Lower leg skin (tissue), 4 donors: ENCODE results near the gene ARID1B. TPM values are rescaled to one million over a fixed set of nuclear protein-coding genes. Genes with fewer than 3 reads are reported as not detected.

Source experiments
- DNase-seq, 2 donors: peaks; one replicate each; pipeline ENCODE4 v3.0.0-alpha.2; 2019; ENCODE audit warnings: low spot score in 2 of 2
- H3K4me3 ChIP-seq: fragments of 200-600 bp; sonication (generic); 2 replicates; pipeline ENCODE4 v1.5.1; 2017; ENCODE audit warnings: mild to moderate bottlenecking, low read depth; ENCODE audit not compliant: poor library complexity, severe bottlenecking
- CTCF ChIP-seq, 3 donors: fragments of 450-650 bp; IDR thresholded peaks; one replicate each; pipeline ENCODE4 v1.5.1; 2016; ENCODE audit warnings: antibody characterized with exemption in 3 of 3, mild to moderate bottlenecking in 3 of 3, moderate library complexity in 2 of 3
- POLR2A ChIP-seq, 2 donors: fragments of 450-650 bp; IDR thresholded peaks; one replicate each; pipeline ENCODE4 v1.6.1; 2016 to 2017; ENCODE audit warnings: antibody characterized with exemption in 2 of 2, mild to moderate bottlenecking in 1 of 2, moderate library complexity in 1 of 2
- WGBS, 2 donors: methylation state at CpG; one replicate each; pipeline ENCODE4 v1.1.5; 2018; 5-methylcytosine and 5-hydroxymethylcytosine counted together
- intact Hi-C: fragments of 100-400 bp; cut with DNase I; formaldehyde crosslinking; loops from one replicate; pipeline ENCODE4 v1.15.0; 2023; ENCODE audit warnings: low total_unique reads
- total RNA-seq, 4 donors: library from RNA; depleted of rRNA; stranded (reverse); fragments of >200 nt; gene quantifications; one replicate each; pipeline ENCODE4 v1.1.0, GENCODE V29; 2016

Gene ARID1B
- total RNA-seq, 4 donors from 2014 or later, result 87.3 to 132 (median 102) TPM

GRCh38 chr6:156779206-156780094 lies 2.3 kb downstream of the ARID1B start:
- TF ChIP-seq POLR2A (IDR thresholded peaks at IDR 0.05) (no peak), CTCF (IDR thresholded peaks at IDR 0.05) (no peak)
- WGBS, 2 donors, result 0 to 1% methylated on average over 15 to 43 of the region's 108 CpGs
- H3K4me3 ChIP-seq, result peak overlapping the region; percentile 83
- intact Hi-C loops, result loop anchor here (5.0 kb wide), 2 partner anchors 57 to 253 kb away; no protein-coding TSS in a partner anchor
- DNase-seq, result peak; percentile 41 to 91

- DNase-seq, result peak in 1 of 2 donors; percentile 77
- intact Hi-C loops, result no loop called here
- WGBS, 2 donors, result 0 to 1% methylated on average over 9 of the region's 9 CpGs
- TF ChIP-seq CTCF (IDR thresholded peaks at IDR 0.05), result no peak
- no peak for TF ChIP-seq POLR2A (IDR thresholded peaks at IDR 0.05)
- peak overlapping the region; percentile 83 for H3K4me3 ChIP-seq
Measured at GRCh38 chr6:156780102-156780641, 3.0 kb downstream of the ARID1B start.

- no peak for DNase-seq
- no peak for TF ChIP-seq POLR2A (IDR thresholded peaks at IDR 0.05)
- no peak for TF ChIP-seq CTCF (IDR thresholded peaks at IDR 0.05)
- 6 to 7% methylated on average over 8 of the region's 8 CpGs for WGBS, 2 donors
- no peak overlapping the region for H3K4me3 ChIP-seq
- intact Hi-C loops, result no loop called here
Measured at GRCh38 chr6:156780962-156781853, 4.0 kb downstream of the ARID1B start.

- WGBS, 2 donors, result 8% methylated on average over 8 of the region's 8 CpGs
- no peak for DNase-seq
- no peak overlapping the region for H3K4me3 ChIP-seq
- TF ChIP-seq CTCF (IDR thresholded peaks at IDR 0.05) (no peak), POLR2A (IDR thresholded peaks at IDR 0.05) (no peak)
- intact Hi-C loops, result no loop called here
Measured at GRCh38 chr6:156781861-156782631, 4.9 kb downstream of the ARID1B start.

GRCh38 chr6:156782691-156783320 lies 5.6 kb downstream of the ARID1B start:
- TF ChIP-seq CTCF (IDR thresholded peaks at IDR 0.05), result no peak
- TF ChIP-seq POLR2A (IDR thresholded peaks at IDR 0.05), result no peak
- no peak overlapping the region for H3K4me3 ChIP-seq
- intact Hi-C loops, result no loop called here
- 6 to 8% methylated on average over 2 of the region's 2 CpGs for WGBS, 2 donors
- no peak for DNase-seq
